Caki2 (cell line): Measurements from ENCODE around the gene KRT23. TPM values are rescaled to one million over a fixed set of nuclear protein-coding genes. Genes with fewer than 3 reads are reported as not detected.
A peak's percentile ranks its signal among the peaks of the same experiment; 100 is the strongest.

ENCODE experiments used
- DNase-seq: peaks from one replicate; pipeline ENCODE4 v3.0.0-alpha.2; 2015; ENCODE audit warnings: low read depth
- in situ Hi-C: cut with HindIII; loops from 2 replicates; pipeline ENCODE4 v1.10.0; 2016; ENCODE audit warnings: low sequenced_read_pairs, low pct_unique_long_range_greater_than_20kb, mixed read lengths
- total RNA-seq: library from RNA; depleted of rRNA; stranded (reverse); fragments of >200 nt; shearing (Covaris generic); gene quantifications from 2 replicates; pipeline ENCODE4 v1.2.3, GENCODE V29; 2014; ENCODE audit warnings: low replicate concordance

The KRT23 gene
- total RNA-seq, 1 experiment from 2014 or later: not detected

DNA sequence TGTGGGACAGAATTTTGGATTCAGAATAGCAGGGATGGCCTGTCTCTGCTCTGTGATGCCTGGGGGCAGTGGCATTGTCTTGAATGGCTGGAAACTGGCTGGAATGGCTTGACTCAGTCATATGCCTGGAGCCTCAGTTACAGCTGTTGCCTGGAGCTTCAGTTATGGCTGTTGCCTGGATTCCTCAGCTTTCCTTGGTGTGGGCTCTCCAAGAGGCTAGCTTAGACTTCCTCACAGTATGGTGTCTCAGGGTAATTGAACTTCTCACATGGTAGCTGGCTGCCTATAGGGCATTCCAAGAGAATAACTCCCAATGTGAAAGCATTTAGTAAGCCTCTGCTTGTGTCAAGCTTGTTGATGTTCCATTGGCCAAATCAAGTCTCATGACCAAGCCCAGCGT is 21.1 kb downstream of the KRT23 start:
- in situ Hi-C loops: no loop called here
- DNase-seq: no peak

DNA sequence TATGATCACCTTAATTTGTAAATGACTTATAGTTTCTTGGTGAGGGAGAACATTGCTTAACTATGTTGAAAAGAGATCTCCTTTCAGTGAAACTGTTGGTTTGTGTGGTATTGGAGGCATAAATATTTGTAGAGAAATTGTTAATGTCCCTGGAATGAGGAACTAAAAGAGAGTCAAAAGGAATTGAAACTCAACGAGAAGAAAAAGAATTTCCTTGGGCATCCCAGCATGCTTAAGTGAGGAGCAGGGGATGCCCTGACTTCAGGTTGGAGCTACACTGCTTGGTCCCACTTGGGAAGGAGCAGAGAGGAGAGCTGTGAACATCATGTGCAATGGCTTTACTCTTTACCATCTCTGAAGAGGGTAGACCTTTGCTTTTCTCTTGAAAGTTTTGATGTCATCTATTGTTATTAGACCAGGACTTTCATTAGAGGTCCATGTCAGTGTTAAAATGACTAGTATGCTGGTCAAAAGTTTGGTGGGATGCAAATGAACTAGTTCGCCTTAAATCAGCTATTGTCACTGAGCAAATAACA is 21.7 kb downstream of the KRT23 start:
- in situ Hi-C loops: no loop called here
- peak; percentile 58 for DNase-seq

DNA sequence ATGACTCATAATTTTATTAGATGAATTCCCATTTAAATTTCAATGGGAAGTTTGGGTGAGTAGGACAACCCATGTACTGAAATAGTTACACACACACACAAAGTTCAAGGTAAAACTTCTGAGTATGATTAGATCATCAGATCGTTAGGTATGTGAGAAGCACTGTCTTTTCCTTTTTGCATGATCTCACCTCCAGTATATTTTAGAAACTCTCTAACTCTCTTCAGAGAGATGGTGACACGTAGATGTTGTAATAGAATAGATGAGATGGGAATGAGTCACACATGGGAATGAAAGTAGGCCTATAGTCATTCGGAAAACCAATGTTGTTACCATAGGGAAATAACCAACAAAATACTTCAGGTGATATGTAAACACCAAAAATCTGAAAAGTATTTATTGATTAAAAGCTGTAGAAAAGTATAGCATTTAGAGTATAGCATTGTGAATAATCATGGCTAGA is 22.2 kb downstream of the KRT23 start:
- DNase-seq: peak; percentile 88

DNA sequence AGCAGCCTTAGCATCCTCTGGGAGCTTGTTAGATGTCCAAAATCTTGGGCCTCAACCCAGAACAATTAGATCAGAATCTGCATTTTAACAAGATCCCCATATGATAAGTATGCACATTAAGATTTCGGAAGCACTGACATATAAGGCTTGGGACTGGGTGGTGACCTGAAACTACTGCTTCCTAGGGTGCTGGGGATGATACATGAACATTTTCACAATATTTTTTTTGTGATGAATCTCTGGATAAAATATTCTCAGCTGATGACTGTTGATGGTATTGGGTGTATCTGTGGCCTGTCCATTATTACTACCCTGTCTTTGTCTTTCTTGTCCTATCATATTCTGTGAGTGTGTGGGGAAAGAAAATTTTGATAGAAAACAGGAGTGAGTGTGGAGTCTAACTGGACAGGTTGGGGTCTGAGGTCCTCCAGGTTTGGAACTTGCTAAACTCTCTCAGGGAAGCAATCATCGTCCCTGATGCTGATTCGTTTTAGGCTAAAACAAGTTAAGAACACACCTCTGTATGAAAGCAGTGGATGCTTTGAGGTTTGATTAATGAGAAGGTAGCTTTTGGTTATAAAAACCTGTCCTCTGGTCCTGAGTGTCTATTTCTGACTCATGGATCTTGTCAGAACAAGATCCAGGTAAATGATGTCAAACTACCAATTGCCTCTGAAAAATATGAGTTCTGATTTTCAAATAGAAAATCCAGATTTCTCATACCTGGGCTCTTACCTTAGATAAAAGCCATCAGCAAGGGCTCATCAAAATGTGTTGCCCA is 23.2 kb downstream of the KRT23 start:
- no peak for DNase-seq
- in situ Hi-C loops: no loop called here

More for the DNA sequence above, 22.2 kb downstream of the KRT23 start:
- in situ Hi-C loops: no loop called here

DNA sequence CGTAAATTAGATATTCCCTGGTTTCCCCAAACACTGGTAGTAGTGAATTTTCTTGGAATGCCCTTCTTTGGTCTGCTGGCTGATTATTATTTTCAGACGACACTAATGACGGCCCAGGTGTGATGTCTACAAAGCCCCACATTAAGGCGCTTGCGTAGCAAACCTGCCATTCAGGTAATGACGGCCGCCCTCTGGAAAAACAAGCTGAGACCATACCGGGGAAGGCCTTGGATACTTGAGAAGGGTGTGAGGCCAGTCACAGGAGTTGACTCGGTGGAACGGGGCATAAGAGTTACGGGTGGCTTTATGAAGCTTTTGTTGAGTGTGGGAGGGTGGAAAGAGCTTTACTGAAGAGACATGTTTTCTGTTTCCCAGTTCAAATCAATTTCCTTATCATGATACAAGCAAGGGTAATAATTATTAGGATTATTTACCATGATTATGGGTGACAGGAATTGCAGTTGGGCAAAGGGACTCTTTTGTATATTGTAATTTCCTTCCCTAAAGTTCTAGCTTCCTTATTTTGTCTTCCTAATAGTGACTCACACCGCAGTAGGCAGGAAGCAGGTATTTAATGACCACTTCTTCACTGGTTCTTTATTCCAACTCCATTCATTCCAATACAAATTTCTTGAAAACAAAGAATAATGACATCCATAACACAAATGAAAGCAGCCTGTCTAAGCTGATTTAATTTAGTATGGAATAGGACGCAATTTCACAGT is 24.8 kb downstream of the KRT23 start:
- no peak for DNase-seq
- in situ Hi-C loops: no loop called here

DNA sequence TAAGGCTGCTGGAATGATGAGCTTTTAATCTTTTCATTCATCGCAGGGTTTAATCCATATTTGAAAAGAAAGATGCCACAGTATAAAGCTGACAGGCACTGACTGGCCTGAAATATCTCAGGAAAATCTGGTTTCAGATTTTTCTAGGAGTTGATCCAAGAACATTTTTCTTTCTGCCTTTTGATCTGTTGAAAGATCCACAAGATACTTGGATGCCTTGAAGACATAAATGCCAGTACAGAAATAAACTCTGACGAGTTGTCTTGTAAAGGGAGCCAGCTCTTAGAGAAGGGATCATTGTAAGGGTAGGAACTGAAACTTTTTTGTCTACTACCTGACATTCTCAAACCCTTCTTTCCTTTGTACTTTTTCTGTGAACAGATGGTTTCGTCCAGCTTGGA is 27.0 kb downstream of the KRT23 start:
- no peak for DNase-seq
- in situ Hi-C loops: no loop called here

DNA sequence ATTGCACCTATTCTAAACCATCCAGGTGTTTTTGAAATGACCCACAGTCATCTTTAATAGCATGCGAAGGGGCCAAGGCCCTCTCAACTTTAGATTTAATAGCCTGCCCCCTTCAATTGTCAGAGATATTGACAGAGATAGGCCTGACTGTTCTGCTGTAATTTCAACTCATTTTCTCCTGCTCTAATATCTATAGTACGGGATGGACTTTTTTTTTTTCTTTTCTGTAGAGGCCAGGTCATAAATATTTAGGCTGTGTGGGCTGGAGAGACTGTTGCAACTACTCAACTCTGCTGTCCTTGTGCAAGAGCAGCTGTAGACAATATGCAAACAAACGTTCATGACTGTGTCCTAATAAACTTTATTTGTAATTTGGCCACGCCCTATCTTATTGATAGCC is 27.7 kb downstream of the KRT23 start:
- DNase-seq: no peak
- in situ Hi-C loops: no loop called here

DNA sequence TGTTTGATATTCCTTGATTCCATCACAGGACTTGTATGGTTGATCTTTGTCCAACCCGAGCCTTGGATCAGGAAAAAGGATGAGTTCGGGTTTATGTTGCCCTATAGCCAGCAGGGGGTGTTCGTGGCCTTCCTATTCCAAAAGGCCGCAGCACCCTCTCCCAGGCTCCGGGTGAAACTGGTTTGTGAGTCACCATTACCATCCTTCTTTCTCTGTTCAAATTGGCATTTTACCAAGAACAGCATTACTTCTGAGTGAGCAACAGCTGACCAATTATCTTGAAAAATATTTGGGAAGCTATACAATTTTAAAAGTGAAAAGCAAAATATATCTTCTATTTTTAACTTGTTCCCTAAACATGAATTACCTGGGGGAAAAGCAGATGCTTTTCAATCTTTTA is 28.1 kb downstream of the KRT23 start:
- peak; percentile 88 for DNase-seq
- in situ Hi-C loops: no loop called here

DNA sequence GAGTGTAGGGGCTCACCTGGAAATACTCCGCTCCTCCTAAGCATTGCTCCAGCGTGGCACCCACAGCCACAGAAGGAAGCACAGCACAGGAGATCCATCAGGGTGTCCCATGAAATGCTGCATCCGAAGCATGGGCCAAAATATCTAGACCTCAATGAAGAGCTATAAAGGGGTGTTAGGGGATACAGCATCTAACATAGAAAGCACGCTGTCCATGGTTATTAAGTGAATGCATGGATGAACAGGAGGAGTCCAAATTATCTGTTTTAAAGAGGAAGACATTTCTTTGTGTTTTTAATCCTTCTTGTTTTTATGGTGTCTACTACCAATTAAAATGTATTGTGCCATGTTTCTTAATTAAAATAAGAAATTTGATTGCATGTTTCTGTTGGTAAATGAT is 30.8 kb downstream of the KRT23 start:
- DNase-seq: no peak
- in situ Hi-C loops: no loop called here

DNA sequence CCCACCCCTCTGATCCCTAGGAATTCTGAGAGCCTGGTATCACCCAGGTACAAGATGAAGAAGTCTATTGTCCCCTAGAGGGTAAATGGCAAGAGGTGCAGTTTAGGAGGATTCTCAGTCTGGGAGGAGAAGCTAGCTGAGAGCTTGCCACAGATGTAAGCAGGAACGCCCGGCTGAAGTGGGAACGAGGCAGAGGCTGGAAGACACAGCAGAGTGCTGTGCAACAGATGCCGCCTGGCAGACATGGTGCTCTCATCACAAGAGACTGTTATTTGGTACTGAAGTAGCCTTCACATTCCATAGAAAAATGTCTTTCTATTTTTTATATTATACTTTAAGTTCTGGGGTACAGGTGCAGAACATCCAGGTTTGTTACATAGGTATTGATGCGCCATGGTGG is 32.1 kb downstream of the KRT23 start:
- DNase-seq: no peak
- in situ Hi-C loops: no loop called here

DNA sequence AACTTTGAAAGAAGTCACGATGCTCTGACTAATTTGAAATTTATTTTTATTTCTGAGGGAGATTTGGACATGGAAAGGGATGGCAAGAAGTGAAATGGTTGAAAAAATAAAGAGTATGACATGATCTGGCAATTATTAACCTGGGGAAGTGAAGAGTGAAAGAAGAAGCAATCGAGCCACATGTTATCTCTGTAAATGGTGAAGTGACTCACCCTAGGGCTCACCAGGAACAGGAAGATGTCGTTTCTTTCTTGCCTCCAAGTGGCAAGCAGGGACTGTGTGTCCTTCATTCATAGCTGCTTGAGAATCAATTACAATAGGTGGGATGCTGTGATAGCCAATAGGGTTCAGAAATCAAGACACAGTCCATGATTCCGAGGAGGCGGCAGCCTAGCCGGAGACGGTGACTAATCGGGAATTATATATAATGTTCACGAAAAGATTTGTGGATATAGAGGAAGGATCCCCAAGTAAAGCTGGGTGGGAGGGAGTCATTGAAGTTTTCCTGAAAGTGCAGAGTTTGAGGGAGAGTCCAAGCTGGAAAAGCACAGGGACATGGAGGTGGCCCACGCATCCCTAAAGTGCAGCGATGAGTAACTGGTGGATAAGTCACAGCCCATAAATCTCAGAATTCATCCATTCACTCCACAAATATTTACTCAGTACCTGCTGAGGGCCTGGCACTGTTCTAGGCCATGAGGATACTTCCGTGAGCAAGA is 34.2 kb downstream of the KRT23 start:
- in situ Hi-C loops: no loop called here
- peak; percentile 99 for DNase-seq

DNA sequence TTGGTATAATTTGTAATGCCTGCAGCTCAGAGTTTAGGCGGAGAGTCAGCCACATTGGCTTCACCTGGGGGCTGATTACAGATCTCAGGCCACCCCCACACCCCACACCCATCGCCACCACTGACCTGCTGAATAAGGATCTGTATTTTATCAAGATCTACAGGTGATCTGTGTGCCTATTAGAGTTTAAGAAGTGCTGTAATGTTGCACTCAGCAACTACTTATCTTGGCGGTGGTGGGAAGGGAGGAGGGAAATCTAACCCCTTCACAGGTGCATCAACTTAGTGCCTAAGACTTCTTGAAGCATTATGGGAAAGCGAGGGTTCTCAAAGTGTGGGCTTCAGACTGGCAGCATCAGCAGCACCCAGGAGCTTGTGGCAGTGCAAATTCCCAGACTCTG is 34.9 kb downstream of the KRT23 start:
- no peak for DNase-seq
- in situ Hi-C loops: no loop called here

DNA sequence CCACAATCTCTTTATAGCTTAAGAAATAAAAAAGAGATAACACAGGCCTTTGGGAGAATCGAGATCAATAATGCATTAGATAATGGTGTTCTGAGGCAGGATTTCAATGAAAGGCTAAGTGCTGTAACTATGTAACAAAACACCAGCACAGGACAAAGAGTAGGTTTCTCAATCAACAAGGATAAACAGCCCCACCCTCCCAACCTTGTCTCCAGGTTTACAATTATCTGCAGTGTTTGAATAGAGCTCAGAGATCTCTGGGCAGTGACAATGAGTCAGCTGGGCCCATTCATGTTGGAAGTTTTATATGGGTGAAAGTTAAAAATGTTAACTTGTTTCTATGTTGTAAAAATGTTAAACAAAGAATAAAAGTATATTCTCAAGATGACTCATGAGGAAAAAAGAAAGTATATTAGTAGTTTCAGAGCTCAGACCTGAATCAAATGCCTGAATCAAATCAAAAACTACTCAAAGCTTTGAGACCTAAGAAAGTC is 35.4 kb downstream of the KRT23 start:
- peak; percentile 91 for DNase-seq
- in situ Hi-C loops: no loop called here

DNA sequence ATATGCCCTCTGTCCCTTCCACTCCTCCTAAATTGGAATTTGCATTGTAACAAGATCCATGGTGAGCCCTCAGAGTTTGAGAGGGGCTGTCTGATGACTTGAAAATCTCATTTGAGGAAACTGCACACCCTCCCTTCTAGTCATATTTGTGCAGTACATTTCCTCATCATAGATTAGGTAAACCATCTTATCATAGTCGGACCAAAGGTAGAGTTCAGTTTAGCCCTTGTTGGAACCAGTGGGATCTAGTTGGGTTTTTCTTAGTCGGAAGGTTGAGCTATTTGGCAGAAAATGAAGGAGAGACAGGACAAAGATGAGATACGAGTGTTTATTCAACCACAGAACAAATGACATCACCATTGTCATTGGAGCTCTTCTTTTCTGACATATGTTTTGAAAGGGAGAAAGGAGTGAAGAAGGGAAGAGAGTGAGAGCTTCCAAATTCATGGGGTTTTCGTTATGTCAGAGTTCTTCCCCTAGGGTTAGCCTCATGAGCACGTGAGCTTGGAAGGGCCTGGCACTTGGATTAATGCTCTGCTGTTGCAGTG is 36.6 kb downstream of the KRT23 start:
- in situ Hi-C loops: no loop called here
- no peak for DNase-seq

DNA sequence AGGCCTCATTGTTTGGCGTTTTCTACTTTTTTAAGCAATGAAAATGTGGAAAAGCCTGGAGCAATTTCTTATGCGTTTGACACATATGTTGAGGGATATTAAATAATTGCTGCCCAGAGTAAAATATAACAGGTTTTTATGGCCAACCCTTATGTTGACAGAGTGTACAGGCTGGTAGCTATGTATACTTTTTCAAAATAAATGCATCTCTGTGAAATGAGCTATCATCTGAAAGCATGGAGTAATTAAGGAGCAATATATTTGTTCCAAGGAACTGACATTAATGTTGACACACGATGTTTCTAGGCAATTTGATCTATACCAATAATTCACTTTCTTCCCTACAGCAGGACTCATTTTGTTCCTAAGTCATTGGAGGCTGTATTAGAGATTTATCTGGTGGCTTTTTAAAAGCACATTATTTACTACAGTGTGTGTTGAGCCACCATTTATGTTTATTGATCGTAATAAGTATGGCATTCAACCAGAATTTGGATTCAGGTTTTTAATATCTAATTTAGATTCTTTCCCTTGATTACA is 40.5 kb downstream of the KRT23 start:
- DNase-seq: no peak
- in situ Hi-C loops: no loop called here

DNA sequence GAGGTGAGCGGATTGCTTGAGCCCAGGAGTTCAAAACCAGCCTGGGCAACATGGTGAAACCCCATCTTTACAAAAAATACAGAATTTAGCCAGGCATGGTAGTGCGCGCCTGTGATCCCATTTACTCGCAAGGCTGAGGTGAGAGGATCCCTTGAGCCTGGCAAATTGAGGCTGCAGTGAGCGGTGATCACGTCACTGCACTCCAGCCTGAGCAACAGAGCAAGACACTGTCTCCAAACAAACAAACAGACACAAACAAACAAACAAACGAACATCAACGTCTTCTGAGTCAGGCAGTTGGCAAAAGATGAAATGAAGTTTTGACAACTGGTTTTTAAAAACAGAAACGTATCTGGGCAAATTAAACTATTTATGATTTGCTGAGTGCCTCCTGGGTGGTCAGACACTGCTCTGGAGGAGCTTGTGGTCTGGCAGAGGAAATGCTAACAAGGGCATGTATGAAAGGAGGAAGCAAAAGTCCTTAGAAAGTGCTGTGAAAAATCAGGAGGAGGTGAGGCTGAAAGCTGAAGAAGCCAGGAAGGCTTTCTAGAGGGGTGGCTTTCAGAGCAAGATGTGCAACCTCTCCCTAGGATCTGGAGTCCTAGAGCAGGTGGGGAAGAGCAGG is 42.2 kb downstream of the KRT23 start:
- DNase-seq: no peak
- in situ Hi-C loops: no loop called here

DNA sequence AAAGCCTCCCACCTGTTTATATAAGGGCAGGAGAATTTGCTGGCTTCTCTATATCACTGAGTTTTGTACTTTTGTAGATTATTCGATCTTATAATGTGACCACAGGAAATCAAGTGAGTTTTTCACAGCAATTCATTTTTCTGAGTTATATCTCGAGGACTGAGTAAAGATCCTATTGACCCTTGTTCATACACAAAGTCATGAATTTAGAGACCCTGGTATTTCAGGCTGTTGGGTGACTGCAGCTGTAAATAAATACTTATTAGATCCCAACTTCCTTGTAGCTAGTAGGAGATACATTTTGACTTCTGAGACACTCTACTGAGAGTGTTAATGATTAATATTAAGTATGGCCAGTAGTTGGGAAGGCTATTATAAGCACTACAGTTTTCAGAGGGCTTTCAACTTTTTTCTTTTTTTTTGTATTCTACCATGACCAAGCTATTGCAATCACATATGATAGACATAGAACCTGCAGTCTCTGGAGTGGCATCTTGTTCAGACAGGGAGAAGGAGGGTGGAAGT is 49.2 kb downstream of the KRT23 start:
- in situ Hi-C loops: no loop called here
- DNase-seq: peak; percentile 43

DNA sequence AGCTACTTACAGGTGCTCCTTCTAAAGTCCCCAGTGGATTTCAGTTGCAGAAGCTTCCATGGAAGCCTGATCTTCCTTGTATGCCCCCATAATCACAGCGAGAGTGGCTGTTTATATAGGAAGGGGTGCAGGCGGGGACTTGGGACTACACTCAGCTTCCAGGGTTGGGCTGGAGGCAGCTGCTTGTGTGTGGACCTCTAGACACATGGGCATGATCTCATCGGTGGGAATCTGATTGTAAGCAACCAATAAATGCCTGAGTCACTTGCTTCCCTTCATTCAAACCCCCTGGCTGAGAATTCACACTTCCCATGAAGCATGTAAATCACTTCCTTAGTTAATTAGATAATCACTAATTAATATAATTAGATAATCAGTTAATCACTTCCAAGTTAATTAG is 51.4 kb downstream of the KRT23 start:
- DNase-seq: no peak
- in situ Hi-C loops: no loop called here
